Kidney (tissue), 14 donors: Measurements from ENCODE around the gene CPEB2. TPM values are rescaled to one million over a fixed set of nuclear protein-coding genes. Genes with fewer than 3 reads are reported as not detected.

Experiments
- DNase-seq, 5 donors: peaks; one replicate each; pipeline ENCODE4 v3.0.0-alpha.2; 2013 to 2020
- FAIRE-seq: peaks from 2 replicates; lab custom pipeline; 2012; peaks lifted over from hg19 to GRCh38; lab: Jason Lieb, UNC
- H3K27ac ChIP-seq, 2 donors: one replicate each; pipeline ENCODE4 v1.7.0; 2013; ENCODE audit warnings: low read depth in 2 of 2, low read length in 2 of 2, inconsistent platforms in 1 of 2
- H3K27me3 ChIP-seq: one replicate; pipeline ENCODE4 v1.7.1; 2013; ENCODE audit warnings: low read length, inconsistent platforms; ENCODE audit not compliant: control insufficient read depth, insufficient read depth
- H3K36me3 ChIP-seq, 3 donors: one replicate each; pipeline versions ENCODE4 v1.7.0 to v1.7.1; 2013; ENCODE audit warnings: low read length in 3 of 3, control low read depth in 1 of 3, inconsistent platforms in 1 of 3; ENCODE audit not compliant: insufficient read depth in 3 of 3, control insufficient read depth in 2 of 3
- H3K4me1 ChIP-seq, 3 donors: one replicate each; pipeline versions ENCODE4 v1.7.0 to v1.7.1; 2013; ENCODE audit warnings: low read length in 3 of 3, inconsistent platforms in 1 of 3, low read depth in 1 of 3; ENCODE audit not compliant: control insufficient read depth in 2 of 3, insufficient read depth in 2 of 3
- H3K4me3 ChIP-seq, 3 donors: one replicate each; pipeline versions ENCODE4 v1.7.0 to v1.8.1; 2013; ENCODE audit warnings: low read length in 3 of 3, control low read depth in 1 of 3, inconsistent platforms in 1 of 3
- H3K9ac ChIP-seq, 3 donors: one replicate each; pipeline versions ENCODE4 v1.7.0 to v1.7.1; 2013; ENCODE audit warnings: low read length in 3 of 3, control low read depth in 1 of 3, inconsistent platforms in 1 of 3
- H3K9me3 ChIP-seq, 3 donors: one replicate each; pipeline versions ENCODE4 v1.7.0 to v1.7.1; 2013; ENCODE audit warnings: low read length in 3 of 3, control low read depth in 1 of 3, inconsistent platforms in 1 of 3; ENCODE audit not compliant: control insufficient read depth in 2 of 3, insufficient read depth in 1 of 3
- intact Hi-C: fragments of 100-400 bp; cut with DNase I; formaldehyde crosslinking; loops from one replicate; pipeline ENCODE4 v1.11.1; 2022
- polyA plus RNA-seq: library from polyadenylated mRNA; stranded (reverse); fragments of 350-450 nt; fragmentation: Illumina TruSeq; extraction: RNeasy Lipid Tissue Mini Kit (QIAGEN cat#74804); gene quantifications from one replicate; pipeline ENCODE4 v1.2.3, GENCODE V29; 2014; ENCODE audit warnings: low read depth, low replicate concordance; ENCODE audit not compliant: insufficient read depth
- total RNA-seq: library from RNA; stranded (reverse); fragmentation: NEBNext Ultra II Directional; extraction: Animal tissue kit (Norgen Biotek cat#: 25700); gene quantifications from one replicate; pipeline ENCODE4 v1.2.1, GENCODE V29; 2021
- TF ChIP-seq, protein P1 (sequence below): IDR thresholded peaks from 3 replicates; pipeline ENCODE4 v1.5.1; 2012; ENCODE audit warnings: mild to moderate bottlenecking, moderate library complexity, borderline replicate concordance; ENCODE audit not compliant: insufficient read depth; ENCODE audit errors: extremely low read depth
- donor health status: control.
- donor health status: control.
- donor health status: control.
- donor health status: control.
- donor health status: control.
- donor health status: DM: yes; HTN: yes; CAD: no.
- donor health status: Normal renal cell carcinoma (clear cell type).

The CPEB2 gene
- total and polyA plus RNA-seq, 2 donors from 2014 or later = 7.9 to 58.0 TPM

DNA sequence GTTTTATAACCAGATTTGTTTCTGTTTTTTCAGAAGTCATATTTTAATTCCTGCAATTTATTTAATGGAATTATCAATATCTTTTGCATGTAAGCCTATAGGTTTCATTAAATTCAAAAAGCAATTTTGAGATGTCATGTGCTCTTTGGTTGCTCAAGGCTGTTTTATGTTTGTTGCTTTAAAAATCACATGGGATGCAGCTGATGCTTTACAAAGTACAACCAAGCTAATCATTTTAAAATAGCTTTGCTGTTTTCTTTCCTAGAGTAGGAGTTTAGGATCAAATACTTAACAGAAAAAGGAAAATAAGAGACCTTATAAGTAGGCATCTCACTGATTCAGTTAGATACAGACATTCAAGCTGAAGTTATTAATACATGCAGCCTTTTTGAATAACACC is 11.3 kb downstream of the CPEB2 start:
- Histone ChIP-seq H3K4me3 (no peak overlapping the region), H3K9me3 (no peaks in the 10 kb centered on the region), H3K9ac (no peak overlapping the region), H3K4me1 (peaks cover 0 to 23% (median 0%) of the 10 kb centered on the region in 3 donors), H3K27ac (no peak overlapping the region), H3K27me3 (no peaks in the 10 kb centered on the region), H3K36me3 (peaks cover 0 to 41% (median 0%) of the 10 kb centered on the region in 3 donors)
- FAIRE-seq (peak; percentile 71), DNase-seq (no peak)
- TF ChIP-seq, protein P1, sequence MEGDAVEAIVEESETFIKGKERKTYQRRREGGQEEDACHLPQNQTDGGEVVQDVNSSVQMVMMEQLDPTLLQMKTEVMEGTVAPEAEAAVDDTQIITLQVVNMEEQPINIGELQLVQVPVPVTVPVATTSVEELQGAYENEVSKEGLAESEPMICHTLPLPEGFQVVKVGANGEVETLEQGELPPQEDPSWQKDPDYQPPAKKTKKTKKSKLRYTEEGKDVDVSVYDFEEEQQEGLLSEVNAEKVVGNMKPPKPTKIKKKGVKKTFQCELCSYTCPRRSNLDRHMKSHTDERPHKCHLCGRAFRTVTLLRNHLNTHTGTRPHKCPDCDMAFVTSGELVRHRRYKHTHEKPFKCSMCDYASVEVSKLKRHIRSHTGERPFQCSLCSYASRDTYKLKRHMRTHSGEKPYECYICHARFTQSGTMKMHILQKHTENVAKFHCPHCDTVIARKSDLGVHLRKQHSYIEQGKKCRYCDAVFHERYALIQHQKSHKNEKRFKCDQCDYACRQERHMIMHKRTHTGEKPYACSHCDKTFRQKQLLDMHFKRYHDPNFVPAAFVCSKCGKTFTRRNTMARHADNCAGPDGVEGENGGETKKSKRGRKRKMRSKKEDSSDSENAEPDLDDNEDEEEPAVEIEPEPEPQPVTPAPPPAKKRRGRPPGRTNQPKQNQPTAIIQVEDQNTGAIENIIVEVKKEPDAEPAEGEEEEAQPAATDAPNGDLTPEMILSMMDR = no peak
- intact Hi-C loops = no loop called here

DNA sequence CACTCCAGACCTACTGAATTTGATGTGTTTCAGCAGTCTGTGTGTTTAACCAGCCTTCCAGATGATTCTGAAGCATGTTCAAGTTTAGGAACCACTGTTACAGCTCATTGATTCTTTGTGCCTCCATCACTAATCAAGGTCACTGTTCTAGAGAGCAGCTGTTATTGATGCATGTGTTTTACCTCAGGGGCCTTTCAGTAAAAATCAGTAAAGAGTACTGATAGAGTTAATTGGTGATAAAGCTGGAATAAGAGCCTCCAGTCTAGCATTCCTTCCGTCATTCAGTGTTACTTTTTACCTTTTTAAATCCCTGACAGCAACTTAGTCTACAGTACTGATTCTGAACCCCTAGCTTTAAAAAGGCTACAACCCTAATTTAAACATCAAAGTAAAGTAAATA is 12.9 kb downstream of the CPEB2 start:
- TF ChIP-seq, protein P1 = no peak
- FAIRE-seq = no peak
- intact Hi-C loops = no loop called here
- H3K9me3 ChIP-seq = no peaks in the 10 kb centered on the region
- H3K4me1 ChIP-seq = peaks cover 0 to 22% (median 2%) of the 10 kb centered on the region in 3 donors
- H3K27me3 ChIP-seq = no peaks in the 10 kb centered on the region
- no peak overlapping the region for H3K4me3 ChIP-seq
- H3K27ac ChIP-seq = no peak overlapping the region
- DNase-seq = peak in 1 of 5 donors; percentile 8
- H3K36me3 ChIP-seq = peaks cover 0 to 33% (median 2%) of the 10 kb centered on the region in 3 donors
- H3K9ac ChIP-seq = no peak overlapping the region

DNA sequence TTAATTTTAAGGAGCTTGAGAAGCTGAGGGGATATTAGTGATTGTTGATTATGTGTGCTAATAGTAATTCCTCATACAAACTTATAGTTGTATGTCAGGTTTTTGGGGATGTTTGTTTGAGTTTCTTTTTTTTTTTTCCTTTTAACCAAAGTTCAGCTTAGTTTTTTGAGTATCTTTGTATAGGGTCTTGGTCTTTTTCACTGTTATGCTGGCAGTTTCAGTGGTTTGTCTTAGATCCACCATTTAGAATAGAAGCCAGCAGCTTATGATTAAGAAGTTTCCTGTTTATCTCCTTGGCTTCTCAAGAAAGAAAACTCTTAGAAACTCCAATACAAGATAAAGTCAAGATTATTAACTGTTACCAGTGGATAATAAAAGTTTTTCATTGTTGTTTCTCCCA is 16.1 kb downstream of the CPEB2 start:
- Histone ChIP-seq H3K36me3 (peaks cover 0 to 24% (median 4%) of the 10 kb centered on the region in 3 donors), H3K9me3 (no peaks in the 10 kb centered on the region), H3K4me3 (no peak overlapping the region), H3K4me1 (peaks cover 0 to 16% (median 10%) of the 10 kb centered on the region in 3 donors), H3K27ac (no peak overlapping the region), H3K9ac (no peak overlapping the region), H3K27me3 (no peaks in the 10 kb centered on the region)
- intact Hi-C loops = no loop called here
- DNase-seq (no peak), FAIRE-seq (no peak)
- TF ChIP-seq, protein P1 = no peak
